ENCODE results near the gene UTP14A. TPM values are rescaled to one million over a fixed set of nuclear protein-coding genes. Genes with fewer than 3 reads are reported as not detected.

UTP14A gene
- total RNA-seq, 1 donor from 2014 or later: 19.2 TPM

- Mint-ChIP-seq H3K9me3 (peaks cover 8% of the 10 kb centered on the region), H3K4me1 (peaks cover 8% of the 10 kb centered on the region), H3K4me3 (no peak overlapping the region), H3K27ac (no peak overlapping the region), H3K27me3 (ENCODE audit: low read depth) (no peaks in the 10 kb centered on the region), H3K36me3 (no peaks in the 10 kb centered on the region)
- TF ChIP-seq CTCF (IDR thresholded peaks at IDR 0.05; ENCODE audit: unreplicated experiment): no peak
- no peak for DNase-seq (ENCODE audit: low spot score in 2 of 2, unreplicated experiment in 2 of 2)
Observed at GRCh38 chrX:129963729-129964128, 57.8 kb downstream of the UTP14A start.

- no peaks in the 10 kb centered on the region for H3K27me3 Mint-ChIP-seq (ENCODE audit: low read depth)
- no peak overlapping the region for H3K27ac Mint-ChIP-seq
- no peak for TF ChIP-seq CTCF (IDR thresholded peaks at IDR 0.05; ENCODE audit: unreplicated experiment)
- H3K36me3 Mint-ChIP-seq: no peaks in the 10 kb centered on the region
- H3K9me3 Mint-ChIP-seq: peaks cover 4% of the 10 kb centered on the region
- H3K4me1 Mint-ChIP-seq: peaks cover 8% of the 10 kb centered on the region
- DNase-seq (ENCODE audit: low spot score in 2 of 2, unreplicated experiment in 2 of 2): no peak
- H3K4me3 Mint-ChIP-seq: no peak overlapping the region
Observed at GRCh38 chrX:129965166-129965565, 59.2 kb downstream of the UTP14A start.

GRCh38 chrX:129968968-129969367, 63.0 kb downstream of the UTP14A start:
- Mint-ChIP-seq H3K4me1 (no peaks in the 10 kb centered on the region), H3K36me3 (no peaks in the 10 kb centered on the region), H3K4me3 (no peak overlapping the region), H3K27ac (no peak overlapping the region), H3K9me3 (peaks cover 6% of the 10 kb centered on the region), H3K27me3 (ENCODE audit: low read depth) (peaks cover 6% of the 10 kb centered on the region)
- no peak for DNase-seq (ENCODE audit: low spot score in 2 of 2, unreplicated experiment in 2 of 2)
- TF ChIP-seq CTCF (IDR thresholded peaks at IDR 0.05; ENCODE audit: unreplicated experiment): no peak

GRCh38 chrX:129976441-129976840, 70.5 kb downstream of the UTP14A start:
- no peak overlapping the region for H3K4me3 Mint-ChIP-seq
- TF ChIP-seq CTCF (IDR thresholded peaks at IDR 0.05; ENCODE audit: unreplicated experiment): no peak
- no peaks in the 10 kb centered on the region for H3K36me3 Mint-ChIP-seq
- H3K4me1 Mint-ChIP-seq: no peaks in the 10 kb centered on the region
- no peak overlapping the region for H3K27ac Mint-ChIP-seq
- peaks cover 5% of the 10 kb centered on the region for H3K9me3 Mint-ChIP-seq
- no peak for DNase-seq (ENCODE audit: low spot score in 2 of 2, unreplicated experiment in 2 of 2)
- H3K27me3 Mint-ChIP-seq (ENCODE audit: low read depth): peaks cover 11% of the 10 kb centered on the region

Other genes with a start within 250 kb of the UTP14A start
- gene XPNPEP2, start 167.2 kb upstream of the UTP14A start, total RNA-seq: 3.5 to 4.2 TPM (median 4.0 TPM) in 3 replicates
- not detected in 3 replicates for gene SASH3, start 126.2 kb upstream of the UTP14A start, total RNA-seq
- 30.2 to 33.1 TPM (median 32.2 TPM) in 3 replicates for gene ZDHHC9, start 62.3 kb upstream of the UTP14A start, total RNA-seq
- 27.7 to 28.9 TPM (median 28.0 TPM) in 3 replicates for gene BCORL1, start 76.5 kb downstream of the UTP14A start, total RNA-seq
- 21.0 to 22.9 TPM (median 22.2 TPM) in 3 replicates for gene ELF4, start 204.3 kb downstream of the UTP14A start, total RNA-seq